Central memory CD8-positive, alpha-beta T cell (primary cell): Measurements from ENCODE around the gene CTBP1.

Experiments
- ATAC-seq: fragments of 150-1000 bp; cut with Tn5 transposase; replicated peaks from 2 replicates; pipeline ENCODE4 v1.10.0; 2022; ENCODE audit warnings: mild to moderate bottlenecking, moderate FRiP score, moderate number of reproducible peaks; ENCODE audit not compliant: poor library complexity, severe bottlenecking; ENCODE audit errors: extremely low read depth
- DNase-seq, 2 donors: peaks; one replicate each; pipeline ENCODE4 v3.0.0; 2021; ENCODE audit warnings: low spot score in 2 of 2
- H3K27ac Mint-ChIP-seq: one replicate; pipeline ENCODE4 v1.8.0; 2022; ENCODE audit warnings: low read depth, mild to moderate bottlenecking, moderate library complexity, mixed read lengths
- H3K27me3 Mint-ChIP-seq: one replicate; pipeline ENCODE4 v1.8.0; 2022; ENCODE audit warnings: mixed read lengths
- H3K36me3 Mint-ChIP-seq: one replicate; pipeline ENCODE4 v1.8.0; 2022; ENCODE audit warnings: mild to moderate bottlenecking, moderate library complexity, mixed read lengths; ENCODE audit not compliant: insufficient read depth
- H3K4me1 Mint-ChIP-seq: one replicate; pipeline ENCODE4 v1.8.0; 2022; ENCODE audit warnings: mixed read lengths
- H3K4me3 Mint-ChIP-seq: one replicate; pipeline ENCODE4 v1.8.0; 2022; ENCODE audit warnings: mild to moderate bottlenecking, moderate library complexity, mixed read lengths
- H3K9me3 Mint-ChIP-seq: one replicate; pipeline ENCODE4 v1.8.0; 2022; ENCODE audit warnings: mixed read lengths

The CTBP1 gene

GRCh38 chr4:1255151-1255550 is 6.2 kb upstream of the CTBP1 start:
- DNase-seq (no peak), ATAC-seq (no peak)
- Mint-ChIP-seq H3K4me1 (peaks cover 46% of the 10 kb centered on the region), H3K27ac (peak overlapping the region; percentile 76), H3K4me3 (no peak overlapping the region), H3K27me3 (no peaks in the 10 kb centered on the region), H3K36me3 (peaks cover 7% of the 10 kb centered on the region), H3K9me3 (no peaks in the 10 kb centered on the region)

- Mint-ChIP-seq H3K4me1 (peaks cover 52% of the 10 kb centered on the region), H3K9me3 (no peaks in the 10 kb centered on the region), H3K27ac (peak overlapping the region; percentile 76), H3K4me3 (peak overlapping the region; percentile 14), H3K27me3 (no peaks in the 10 kb centered on the region), H3K36me3 (peaks cover 15% of the 10 kb centered on the region)
- ATAC-seq (no peak), DNase-seq (no peak)
Measured at GRCh38 chr4:1253831-1254230, 4.9 kb upstream of the CTBP1 start.

- Mint-ChIP-seq H3K9me3 (no peaks in the 10 kb centered on the region), H3K4me1 (peaks cover 52% of the 10 kb centered on the region), H3K36me3 (peaks cover 15% of the 10 kb centered on the region), H3K27me3 (no peaks in the 10 kb centered on the region), H3K4me3 (peak overlapping the region; percentile 14), H3K27ac (peak overlapping the region; percentile 76)
- ATAC-seq (no peak), DNase-seq (no peak)
Measured at GRCh38 chr4:1252928-1253492, 4.1 kb upstream of the CTBP1 start.

- no peak for ATAC-seq
- Mint-ChIP-seq H3K4me3 (peak overlapping the region; percentile 91), H3K9me3 (no peaks in the 10 kb centered on the region), H3K36me3 (peaks cover 25% of the 10 kb centered on the region), H3K4me1 (peaks cover 58% of the 10 kb centered on the region), H3K27me3 (no peaks in the 10 kb centered on the region), H3K27ac (peak overlapping the region; percentile 97)
- DNase-seq: no peak
Measured at GRCh38 chr4:1251773-1252066, 2.8 kb upstream of the CTBP1 start.

- peak overlapping the region; percentile 91 for H3K4me3 Mint-ChIP-seq
- no peaks in the 10 kb centered on the region for H3K27me3 Mint-ChIP-seq
- H3K36me3 Mint-ChIP-seq: peaks cover 26% of the 10 kb centered on the region
- peak overlapping the region; percentile 97 for H3K27ac Mint-ChIP-seq
- DNase-seq: no peak
- peaks cover 64% of the 10 kb centered on the region for H3K4me1 Mint-ChIP-seq
- no peaks in the 10 kb centered on the region for H3K9me3 Mint-ChIP-seq
- ATAC-seq: no peak
Measured at GRCh38 chr4:1250921-1251772, 2.2 kb upstream of the CTBP1 start.

GRCh38 chr4:1250527-1250812 is 1.5 kb upstream of the CTBP1 start:
- Mint-ChIP-seq H3K27me3 (no peaks in the 10 kb centered on the region), H3K4me3 (peak overlapping the region; percentile 91), H3K36me3 (peaks cover 26% of the 10 kb centered on the region), H3K9me3 (no peaks in the 10 kb centered on the region), H3K4me1 (peaks cover 71% of the 10 kb centered on the region), H3K27ac (peak overlapping the region; percentile 97)
- no peak for DNase-seq
- ATAC-seq: no peak

- peaks cover 26% of the 10 kb centered on the region for H3K36me3 Mint-ChIP-seq
Measured at GRCh38 chr4:1249731-1250526, 999 bp upstream of the CTBP1 start.

GRCh38 chr4:1249148-1249730 is 309 bp upstream of the CTBP1 start:
- peak; percentile 72 to 80 for DNase-seq
- Mint-ChIP-seq H3K4me1 (peaks cover 76% of the 10 kb centered on the region), H3K27ac (peak overlapping the region; percentile 97), H3K9me3 (no peaks in the 10 kb centered on the region), H3K27me3 (no peaks in the 10 kb centered on the region), H3K36me3 (peaks cover 26% of the 10 kb centered on the region), H3K4me3 (peak overlapping the region; percentile 91)
- ATAC-seq: peak; percentile 61

More at GRCh38 chr4:1249731-1250526, 999 bp upstream of the CTBP1 start:
- peak overlapping the region; percentile 97 for H3K27ac Mint-ChIP-seq
- H3K9me3 Mint-ChIP-seq: no peaks in the 10 kb centered on the region
- ATAC-seq (peak; percentile 23), DNase-seq (peak in 1 of 2 donors; percentile 27)
- H3K4me3 Mint-ChIP-seq: peak overlapping the region; percentile 91
- peaks cover 76% of the 10 kb centered on the region for H3K4me1 Mint-ChIP-seq
- no peaks in the 10 kb centered on the region for H3K27me3 Mint-ChIP-seq

- no peaks in the 10 kb centered on the region for H3K27me3 Mint-ChIP-seq
- H3K4me3 Mint-ChIP-seq: peak overlapping the region; percentile 89
- DNase-seq: peak in 1 of 2 donors; percentile 39
- peak; percentile 35 for ATAC-seq
- peaks cover 75% of the 10 kb centered on the region for H3K4me1 Mint-ChIP-seq
- no peaks in the 10 kb centered on the region for H3K9me3 Mint-ChIP-seq
- H3K36me3 Mint-ChIP-seq: peaks cover 26% of the 10 kb centered on the region
- peak overlapping the region; percentile 94 for H3K27ac Mint-ChIP-seq
Measured at GRCh38 chr4:1247864-1248244, 1.1 kb downstream of the CTBP1 start.

- no peaks in the 10 kb centered on the region for H3K27me3 Mint-ChIP-seq
- H3K9me3 Mint-ChIP-seq: no peaks in the 10 kb centered on the region
- no peak for ATAC-seq
- H3K4me1 Mint-ChIP-seq: peaks cover 75% of the 10 kb centered on the region
- no peak for DNase-seq
- peaks cover 29% of the 10 kb centered on the region for H3K36me3 Mint-ChIP-seq
- H3K4me3 Mint-ChIP-seq: peak overlapping the region; percentile 89
- H3K27ac Mint-ChIP-seq: peak overlapping the region; percentile 94
Measured at GRCh38 chr4:1246901-1247863, 1.7 kb downstream of the CTBP1 start.

GRCh38 chr4:1246111-1246881 is 2.6 kb downstream of the CTBP1 start:
- Mint-ChIP-seq H3K27ac (peak overlapping the region; percentile 94), H3K9me3 (no peaks in the 10 kb centered on the region)

More at GRCh38 chr4:1246111-1246881, 2.6 kb downstream of the CTBP1 start:
- H3K4me3 Mint-ChIP-seq: peak overlapping the region; percentile 89
- no peak for DNase-seq
- H3K4me1 Mint-ChIP-seq: peaks cover 70% of the 10 kb centered on the region
- no peak for ATAC-seq
- no peaks in the 10 kb centered on the region for H3K27me3 Mint-ChIP-seq
- peaks cover 27% of the 10 kb centered on the region for H3K36me3 Mint-ChIP-seq
